ENCODE data around the gene SPOP. TPM values are rescaled to one million over a fixed set of nuclear protein-coding genes. Genes with fewer than 3 reads are reported as not detected.

SPOP gene
- total RNA-seq, 2 donors from 2014 or later, result 66.9 to 70.3 TPM

- Mint-ChIP-seq H3K27ac (no peak overlapping the region), H3K36me3 (peaks cover 0 to 44% of the 10 kb centered on the region in 2 donors), H3K9me3 (no peaks in the 10 kb centered on the region)
- no peak for DNase-seq (ENCODE audit: low spot score in 2 of 2)
- no peak for ATAC-seq
Measured at GRCh38 chr17:49638818-49639217, 39.1 kb downstream of the SPOP start.

- no peaks in the 10 kb centered on the region for H3K9me3 Mint-ChIP-seq
- DNase-seq (ENCODE audit: low spot score in 2 of 2), result no peak
- no peak for ATAC-seq
- peak overlapping the region in 1 of 2 donors; percentile 2 for H3K27ac Mint-ChIP-seq
- peaks cover 0 to 35% of the 10 kb centered on the region in 2 donors for H3K36me3 Mint-ChIP-seq
Measured at GRCh38 chr17:49637739-49638138, 40.2 kb downstream of the SPOP start.

DNA sequence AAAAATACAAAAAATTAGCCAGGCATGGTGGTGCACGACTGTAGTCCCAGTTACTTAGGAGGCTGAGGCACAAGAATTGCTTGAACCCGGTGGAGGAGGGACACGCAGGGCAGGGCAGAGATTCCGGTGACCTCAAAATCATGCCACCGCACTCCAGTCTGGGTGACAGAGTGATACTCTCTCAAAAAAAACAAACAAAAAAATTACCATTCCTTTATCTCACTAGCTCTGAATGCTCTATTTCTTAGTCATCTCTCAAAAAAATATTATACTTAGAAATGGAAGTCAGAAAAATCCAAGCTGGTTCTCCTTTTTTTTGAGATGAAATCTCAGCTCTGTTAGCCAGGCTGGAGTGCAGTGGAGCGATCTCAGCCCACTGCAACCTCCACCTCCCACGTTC, 40.8 kb downstream of the SPOP start:
- Mint-ChIP-seq H3K36me3 (peaks cover 0 to 32% of the 10 kb centered on the region in 2 donors), H3K9me3 (no peaks in the 10 kb centered on the region), H3K27ac (no peak overlapping the region)
- ATAC-seq, result no peak
- DNase-seq (ENCODE audit: low spot score in 2 of 2), result no peak

GRCh38 chr17:49635121-49635520, 42.8 kb downstream of the SPOP start:
- DNase-seq (ENCODE audit: low spot score in 2 of 2) (no peak), ATAC-seq (no peak)
- Mint-ChIP-seq H3K9me3 (no peaks in the 10 kb centered on the region), H3K36me3 (peaks cover 0 to 16% of the 10 kb centered on the region in 2 donors), H3K27ac (no peak overlapping the region)

DNA sequence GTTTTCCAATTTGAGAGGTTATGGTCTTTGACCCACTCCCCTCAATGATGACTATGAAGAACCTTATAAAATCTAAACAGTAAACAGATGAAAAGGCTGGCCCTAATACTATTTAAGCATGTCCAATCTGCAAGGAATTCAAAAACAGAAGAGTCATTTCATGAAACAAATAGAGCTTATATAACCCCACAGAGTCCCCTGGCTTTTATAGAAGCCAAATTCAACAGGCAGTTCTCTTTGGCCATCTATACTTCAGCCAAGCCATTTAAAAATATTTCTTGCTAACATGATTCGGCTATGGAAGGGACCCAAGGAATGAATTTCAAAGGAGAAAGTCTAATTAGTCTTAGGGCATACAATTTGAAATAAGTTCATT, 43.4 kb downstream of the SPOP start:
- H3K36me3 Mint-ChIP-seq, result peaks cover 0 to 16% of the 10 kb centered on the region in 2 donors

GRCh38 chr17:49633762-49634484, 44.0 kb downstream of the SPOP start:
- ATAC-seq (no peak), DNase-seq (ENCODE audit: low spot score in 2 of 2) (no peak)
- Mint-ChIP-seq H3K27ac (no peak overlapping the region), H3K36me3 (peaks cover 0 to 13% of the 10 kb centered on the region in 2 donors), H3K9me3 (no peaks in the 10 kb centered on the region)

More for the DNA sequence above, 43.4 kb downstream of the SPOP start:
- Mint-ChIP-seq H3K9me3 (no peaks in the 10 kb centered on the region), H3K27ac (no peak overlapping the region)
- no peak for DNase-seq (ENCODE audit: low spot score in 2 of 2)
- no peak for ATAC-seq

DNA sequence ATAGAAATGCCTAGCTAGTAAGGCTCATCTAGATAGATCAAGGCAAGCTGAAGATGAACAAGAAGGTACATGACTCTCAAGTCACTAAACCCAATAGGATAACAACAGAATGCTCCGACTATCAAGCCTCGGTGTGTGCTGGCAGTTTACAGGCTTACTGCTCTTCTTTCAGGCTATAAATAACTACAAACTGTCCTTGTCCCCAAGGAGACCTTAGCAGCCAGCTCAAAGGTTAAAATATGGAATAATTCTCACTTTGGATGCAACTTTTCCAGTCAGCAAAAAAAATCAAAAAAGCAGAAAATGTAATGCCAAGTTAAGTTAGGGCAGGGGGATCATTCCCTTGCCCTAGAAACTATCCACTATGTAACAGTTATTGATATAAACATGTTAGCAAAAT, 44.6 kb downstream of the SPOP start:
- H3K27ac Mint-ChIP-seq, result no peak overlapping the region
- H3K36me3 Mint-ChIP-seq, result peaks cover 0 to 7% of the 10 kb centered on the region in 2 donors
- ATAC-seq, result no peak
- DNase-seq (ENCODE audit: low spot score in 2 of 2), result no peak
- H3K9me3 Mint-ChIP-seq, result no peaks in the 10 kb centered on the region

- Mint-ChIP-seq H3K27ac (no peak overlapping the region), H3K9me3 (no peaks in the 10 kb centered on the region), H3K36me3 (no peaks in the 10 kb centered on the region)
- ATAC-seq (no peak), DNase-seq (ENCODE audit: low spot score in 2 of 2) (no peak)
Measured at GRCh38 chr17:49632201-49632600, 45.7 kb downstream of the SPOP start.

GRCh38 chr17:49631496-49631895, 46.4 kb downstream of the SPOP start:
- DNase-seq (ENCODE audit: low spot score in 2 of 2) (no peak), ATAC-seq (no peak)
- H3K9me3 Mint-ChIP-seq, result no peaks in the 10 kb centered on the region
- no peaks in the 10 kb centered on the region for H3K36me3 Mint-ChIP-seq
- no peak overlapping the region for H3K27ac Mint-ChIP-seq

- peak in 1 of 2 donors; percentile 56 for ATAC-seq
- DNase-seq (ENCODE audit: low spot score in 2 of 2), result no peak
- H3K27ac Mint-ChIP-seq, result no peak overlapping the region
- no peaks in the 10 kb centered on the region for H3K36me3 Mint-ChIP-seq
- no peaks in the 10 kb centered on the region for H3K9me3 Mint-ChIP-seq
Measured at GRCh38 chr17:49630113-49630900, 47.6 kb downstream of the SPOP start.

DNA sequence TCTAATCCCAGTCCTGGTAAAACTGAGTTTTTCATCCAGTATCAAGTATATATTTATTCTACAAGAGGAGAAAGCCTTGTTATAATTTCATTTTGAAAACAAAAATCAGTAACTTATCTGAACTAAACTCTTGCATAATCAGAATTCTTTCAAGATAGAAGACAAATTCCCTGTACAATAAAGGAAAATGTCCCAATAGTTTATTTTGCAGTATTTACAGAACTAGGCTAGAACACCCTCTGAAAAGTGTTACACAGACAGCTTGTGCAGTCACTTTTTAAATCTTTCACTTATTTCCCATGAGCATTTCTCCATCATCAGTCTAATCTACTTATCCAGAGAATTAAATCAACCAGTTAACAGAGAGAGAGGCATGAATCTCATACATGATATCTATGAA, 48.5 kb downstream of the SPOP start:
- no peak for ATAC-seq
- H3K36me3 Mint-ChIP-seq, result no peaks in the 10 kb centered on the region
- DNase-seq (ENCODE audit: low spot score in 2 of 2), result no peak
- H3K9me3 Mint-ChIP-seq, result no peaks in the 10 kb centered on the region
- H3K27ac Mint-ChIP-seq, result no peak overlapping the region

DNA sequence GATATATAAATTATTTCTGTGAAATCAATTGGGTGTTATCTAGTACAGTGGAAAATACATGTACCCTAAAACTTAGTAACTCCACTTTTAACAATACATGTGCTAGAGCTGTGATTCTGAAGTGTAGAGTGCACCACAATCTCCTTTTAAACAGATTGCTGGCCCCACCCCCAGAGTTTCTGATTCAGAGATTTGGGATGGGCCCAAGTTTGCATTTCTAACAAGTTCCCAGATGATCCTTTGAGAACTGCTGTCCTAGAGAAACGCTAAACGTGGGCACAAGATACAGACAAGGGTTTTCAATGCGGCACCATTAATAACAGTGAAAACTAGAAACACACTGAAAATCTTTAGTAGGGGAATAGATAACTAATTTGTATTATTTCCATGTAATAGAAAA, 53.0 kb downstream of the SPOP start:
- Mint-ChIP-seq H3K27ac (no peak overlapping the region), H3K36me3 (peaks cover 0 to 6% of the 10 kb centered on the region in 2 donors), H3K9me3 (no peaks in the 10 kb centered on the region)
- ATAC-seq (no peak), DNase-seq (ENCODE audit: low spot score in 2 of 2) (no peak)

DNA sequence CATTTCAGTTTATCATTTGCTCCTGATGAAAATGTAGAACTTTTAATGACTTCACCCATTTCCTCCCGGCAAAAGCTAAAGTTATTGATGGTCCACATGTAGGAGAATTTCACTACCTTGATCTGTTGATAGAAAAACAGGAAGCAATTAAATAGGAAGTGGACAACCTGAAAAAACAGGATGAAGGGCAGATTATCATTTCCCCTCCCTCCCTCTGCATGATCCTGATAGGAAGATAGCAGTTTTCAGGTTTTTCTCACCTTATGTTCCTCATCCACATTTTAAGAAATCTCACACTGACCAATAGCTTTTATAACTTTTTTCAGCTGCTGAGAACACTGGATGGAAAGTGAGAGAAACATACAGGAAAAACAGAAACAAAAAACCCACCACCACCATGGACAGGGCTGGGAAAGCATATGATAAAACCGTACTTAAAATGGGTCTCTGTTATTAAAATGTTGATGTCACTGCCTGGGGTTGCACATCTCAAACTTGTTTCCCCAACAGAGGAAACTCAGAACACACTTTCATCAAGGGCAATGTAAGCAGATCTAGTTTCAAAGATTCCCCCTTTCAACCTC, 55.9 kb downstream of the SPOP start:
- peaks cover 13% of the 10 kb centered on the region in 2 donors for H3K36me3 Mint-ChIP-seq

GRCh38 chr17:49621420-49621819, 56.5 kb downstream of the SPOP start:
- DNase-seq (ENCODE audit: low spot score in 2 of 2), result no peak
- Mint-ChIP-seq H3K27ac (no peak overlapping the region), H3K9me3 (no peaks in the 10 kb centered on the region), H3K36me3 (peaks cover 13% of the 10 kb centered on the region in 2 donors)
- no peak for ATAC-seq

More for the DNA sequence above, 55.9 kb downstream of the SPOP start:
- peak overlapping the region in 1 of 2 donors; percentile 90 for H3K27ac Mint-ChIP-seq
- H3K9me3 Mint-ChIP-seq, result no peaks in the 10 kb centered on the region
- ATAC-seq, result no peak
- DNase-seq (ENCODE audit: low spot score in 2 of 2), result no peak

DNA sequence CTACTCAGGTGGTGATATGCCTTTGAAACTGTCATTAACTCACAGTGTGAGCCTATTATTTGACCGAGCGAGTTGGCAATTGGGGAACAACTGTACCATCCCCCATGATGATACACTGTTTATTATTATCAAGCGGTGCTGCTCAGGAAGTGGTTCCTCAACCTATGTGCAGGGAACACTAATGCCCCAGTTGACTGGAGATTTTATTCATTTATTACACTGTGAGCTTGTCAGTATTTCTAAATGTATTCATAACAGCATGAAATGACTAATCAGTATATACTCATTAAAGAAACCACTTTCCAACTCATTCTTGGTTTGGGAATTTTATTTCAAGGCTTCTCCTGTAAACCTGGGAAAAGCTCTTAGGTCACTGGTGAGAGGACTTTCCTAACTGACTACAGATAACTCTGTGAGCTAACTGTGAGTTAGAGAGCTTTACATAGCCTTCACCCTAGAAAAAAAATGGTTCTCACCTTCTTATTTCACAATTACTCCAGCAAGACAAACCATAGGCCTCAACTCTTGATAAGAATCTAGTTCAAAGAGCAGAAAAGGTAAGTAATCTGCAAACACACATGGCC, 59.8 kb downstream of the SPOP start:
- Mint-ChIP-seq H3K36me3 (peaks cover 13 to 19% of the 10 kb centered on the region in 2 donors), H3K9me3 (no peaks in the 10 kb centered on the region), H3K27ac (peak overlapping the region; percentile 50 to 54)
- ATAC-seq, result peak; percentile 75 to 86
- no peak for DNase-seq (ENCODE audit: low spot score in 2 of 2)

DNA sequence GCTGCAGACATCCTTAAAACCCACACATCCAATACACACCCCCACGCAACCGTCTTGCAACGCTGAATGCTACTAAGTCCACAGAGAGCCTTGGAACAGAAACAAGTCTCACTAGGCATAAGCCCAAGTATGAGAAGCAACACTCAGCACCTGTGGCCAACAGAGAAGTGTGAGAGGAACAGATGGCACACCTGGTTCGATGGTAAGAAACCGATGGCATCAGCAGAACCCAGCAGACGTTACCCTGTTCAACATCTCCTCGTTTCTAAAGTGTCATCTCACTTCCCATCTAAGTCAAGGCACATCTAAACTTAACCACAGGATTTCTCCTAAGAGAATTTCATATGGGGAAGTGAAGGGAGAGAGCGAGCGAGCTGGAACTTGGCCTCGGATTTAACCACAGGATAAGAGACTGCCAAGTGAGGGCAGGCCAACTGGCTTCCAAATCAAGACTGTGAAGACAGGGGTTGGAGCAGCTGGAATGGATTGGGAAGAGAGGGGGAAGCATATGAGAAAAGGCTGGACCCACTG, 61.2 kb downstream of the SPOP start:
- ATAC-seq (no peak), DNase-seq (ENCODE audit: low spot score in 2 of 2) (no peak)
- no peaks in the 10 kb centered on the region for H3K9me3 Mint-ChIP-seq
- peaks cover 13 to 19% of the 10 kb centered on the region in 2 donors for H3K36me3 Mint-ChIP-seq
- no peak overlapping the region for H3K27ac Mint-ChIP-seq

DNA sequence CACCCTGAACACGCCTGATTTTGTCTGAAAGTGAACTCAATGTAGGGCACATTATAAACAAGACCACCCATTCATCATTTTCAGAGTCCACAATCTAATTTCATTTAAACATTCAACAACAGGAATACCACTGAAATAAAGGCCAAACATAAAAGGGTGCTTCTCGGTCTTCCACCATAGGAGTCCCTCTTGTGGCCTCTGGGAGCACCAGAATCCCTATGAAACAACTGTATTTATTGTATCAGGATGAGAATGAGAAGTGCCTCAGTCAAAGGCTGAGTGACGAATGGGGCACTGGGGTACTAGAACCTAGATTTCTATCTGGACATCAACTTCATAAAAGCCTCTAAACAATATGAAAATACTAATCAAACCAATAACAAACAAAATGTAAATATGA, 61.8 kb downstream of the SPOP start:
- peak overlapping the region in 1 of 2 donors; percentile 45 for H3K27ac Mint-ChIP-seq
- DNase-seq (ENCODE audit: low spot score in 2 of 2) (no peak), ATAC-seq (no peak)
- peaks cover 12 to 19% of the 10 kb centered on the region in 2 donors for H3K36me3 Mint-ChIP-seq
- no peaks in the 10 kb centered on the region for H3K9me3 Mint-ChIP-seq
